Astrocyte (in vitro differentiated cells and primary cell): ENCODE results near the gene KIAA0753. TPM values are rescaled to one million over a fixed set of nuclear protein-coding genes. Genes with fewer than 3 reads are reported as not detected.
A peak's percentile ranks its signal among the peaks of the same experiment; 100 is the strongest.

Experiments
- DNase-seq: peaks from one replicate; pipeline ENCODE4 v3.0.0-alpha.2; 2010; ENCODE audit warnings: low read depth
- FAIRE-seq: peaks from 2 replicates; lab custom pipeline; 2011; peaks lifted over from hg19 to GRCh38; lab: Jason Lieb, UNC
- H2AFZ ChIP-seq: 2 replicates; pipeline ENCODE4 v1.6.0; 2012; ENCODE audit warnings: low read depth, low read length, inconsistent platforms
- H3K27ac ChIP-seq: 2 replicates; pipeline ENCODE4 v1.5.1; 2011; ENCODE audit warnings: low read depth, low read length, inconsistent platforms
- H3K27me3 ChIP-seq: 2 replicates; pipeline ENCODE4 v1.6.0; 2011; ENCODE audit warnings: low read length, inconsistent platforms; ENCODE audit not compliant: insufficient read depth
- H3K36me3 ChIP-seq: 2 replicates; pipeline ENCODE4 v1.5.1; 2011; ENCODE audit warnings: low read length, inconsistent platforms; ENCODE audit not compliant: insufficient read depth
- H3K4me1 ChIP-seq: 2 replicates; pipeline ENCODE4 v1.5.1; 2011; ENCODE audit warnings: low read length, inconsistent platforms; ENCODE audit not compliant: insufficient read depth
- H3K4me2 ChIP-seq: 2 replicates; pipeline ENCODE4 v1.6.0; 2012; ENCODE audit warnings: low read length, inconsistent platforms
- H3K4me3 ChIP-seq: 2 replicates; pipeline ENCODE4 v1.5.1; 2011; ENCODE audit warnings: low read depth, mild to moderate bottlenecking, low read length, inconsistent platforms; ENCODE audit not compliant: insufficient read depth
- H3K79me2 ChIP-seq: 2 replicates; pipeline ENCODE4 v1.6.0; 2012; ENCODE audit warnings: mild to moderate bottlenecking, low read length, inconsistent platforms; ENCODE audit not compliant: insufficient read depth
- H3K9ac ChIP-seq: 2 replicates; pipeline ENCODE4 v1.6.0; 2012; ENCODE audit warnings: mild to moderate bottlenecking, low read length, inconsistent platforms
- H3K9me3 ChIP-seq: 2 replicates; pipeline ENCODE4 v1.5.1; 2012; ENCODE audit warnings: low read depth, mild to moderate bottlenecking, low read length, inconsistent platforms; ENCODE audit not compliant: insufficient read depth
- H4K20me1 ChIP-seq: 2 replicates; pipeline ENCODE4 v1.6.0; 2012; ENCODE audit warnings: low read length, inconsistent platforms; ENCODE audit not compliant: insufficient read depth
- H3K27ac Mint-ChIP-seq: one replicate; pipeline ENCODE4 v1.8.0; 2021; ENCODE audit warnings: mild to moderate bottlenecking, mixed read lengths; ENCODE audit not compliant: unreplicated experiment
- H3K27me3 Mint-ChIP-seq: one replicate; pipeline ENCODE4 v1.8.0; 2021; ENCODE audit warnings: low read depth, mixed read lengths; ENCODE audit not compliant: unreplicated experiment
- H3K36me3 Mint-ChIP-seq: one replicate; pipeline ENCODE4 v1.8.0; 2021; ENCODE audit warnings: low read depth, mixed read lengths; ENCODE audit not compliant: unreplicated experiment
- H3K4me1 Mint-ChIP-seq: one replicate; pipeline ENCODE4 v1.8.0; 2021; ENCODE audit warnings: low read depth, mixed read lengths; ENCODE audit not compliant: unreplicated experiment
- H3K4me3 Mint-ChIP-seq: one replicate; pipeline ENCODE4 v1.8.0; 2021; ENCODE audit warnings: mild to moderate bottlenecking, moderate library complexity, mixed read lengths; ENCODE audit not compliant: unreplicated experiment
- H3K9me3 Mint-ChIP-seq: one replicate; pipeline ENCODE4 v1.8.0; 2021; ENCODE audit warnings: mild to moderate bottlenecking, mixed read lengths; ENCODE audit not compliant: unreplicated experiment
- EZH2 ChIP-seq: IDR thresholded peaks from 2 replicates; pipeline ENCODE4 v1.6.1; 2012; ENCODE audit warnings: mild to moderate bottlenecking, low read length, inconsistent platforms; ENCODE audit not compliant: insufficient read depth
- total RNA-seq: library from RNA; stranded (reverse); gene quantifications from 2 replicates; pipeline ENCODE4 v1.2.1, GENCODE V29; 2021
- TF ChIP-seq, protein P1 (sequence below): IDR thresholded peaks from 2 replicates; pipeline ENCODE4 v1.5.1; 2011; ENCODE audit warnings: low read depth, mild to moderate bottlenecking, inconsistent platforms, low read length, moderate library complexity; ENCODE audit not compliant: insufficient read depth

Gene KIAA0753
- total RNA-seq, 1 donor from 2014 or later = 25.4 TPM

DNA sequence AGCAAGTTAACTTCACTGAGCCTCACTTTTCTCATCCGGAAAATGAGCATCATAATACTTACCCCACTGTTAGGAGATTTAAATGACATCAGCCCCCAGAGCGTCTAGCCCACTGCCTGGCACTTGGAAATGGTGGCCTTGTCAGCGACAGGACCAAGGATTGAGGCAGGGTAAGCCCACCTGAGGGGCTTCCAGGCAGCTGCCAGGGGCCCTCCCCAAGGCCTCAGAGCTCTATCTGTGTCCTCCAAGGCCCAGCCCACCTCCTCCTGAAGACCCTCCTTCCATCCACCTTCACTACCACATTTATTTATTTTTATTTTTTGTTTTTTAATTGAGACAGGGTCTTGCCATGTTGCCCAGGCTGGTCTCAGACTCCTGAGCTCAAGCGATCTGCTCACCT is 97.9 kb downstream of the KIAA0753 start:
- TF ChIP-seq EZH2 = no peak
- H3K27ac Mint-ChIP-seq = no peak overlapping the region
- no peak overlapping the region for H3K4me2 ChIP-seq
- no peak overlapping the region for H3K9ac ChIP-seq
- peaks cover 19% of the 10 kb centered on the region for H3K27me3 ChIP-seq
- H3K4me1 Mint-ChIP-seq = no peaks in the 10 kb centered on the region
- no peak overlapping the region for H3K4me3 ChIP-seq
- no peaks in the 10 kb centered on the region for H3K36me3 ChIP-seq
- peaks cover 77% of the 10 kb centered on the region for H3K27me3 Mint-ChIP-seq
- peaks cover 3% of the 10 kb centered on the region for H3K9me3 ChIP-seq
- H3K36me3 Mint-ChIP-seq = peaks cover 3% of the 10 kb centered on the region
- peaks cover 10% of the 10 kb centered on the region for H3K9me3 Mint-ChIP-seq
- no peak for DNase-seq
- H2AFZ ChIP-seq = no peak overlapping the region
- H3K4me1 ChIP-seq = no peaks in the 10 kb centered on the region
- H3K79me2 ChIP-seq = no peaks in the 10 kb centered on the region
- no peak for FAIRE-seq
- no peak overlapping the region for H3K27ac ChIP-seq
- no peak overlapping the region for H3K4me3 Mint-ChIP-seq
- peaks cover 9% of the 10 kb centered on the region for H4K20me1 ChIP-seq

DNA sequence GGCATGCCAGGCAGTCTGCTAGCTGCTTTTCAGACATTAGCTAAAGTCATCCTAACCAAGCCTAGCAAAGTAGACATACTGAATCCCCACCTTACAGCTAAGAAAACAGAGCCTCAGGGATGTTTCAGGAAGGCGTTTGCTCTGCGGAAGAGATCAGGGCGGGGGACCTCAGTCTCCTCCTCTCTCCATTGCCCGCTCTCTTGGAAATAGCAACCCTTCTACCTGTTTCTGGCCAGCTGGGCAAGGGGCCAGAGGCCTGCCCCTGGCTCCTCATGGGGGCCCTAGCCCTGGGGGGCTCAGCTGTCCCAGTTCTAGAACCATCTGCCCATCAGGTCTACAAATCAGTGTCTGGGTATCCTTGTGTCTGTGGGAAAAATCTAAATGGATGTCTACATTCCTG is 98.6 kb downstream of the KIAA0753 start:
- H3K4me3 Mint-ChIP-seq = no peak overlapping the region
- Histone ChIP-seq H3K79me2 (no peaks in the 10 kb centered on the region), H3K4me3 (no peak overlapping the region), H3K4me2 (no peak overlapping the region), H3K36me3 (no peaks in the 10 kb centered on the region), H3K27ac (no peak overlapping the region), H3K9ac (no peak overlapping the region), H2AFZ (no peak overlapping the region), H3K9me3 (peaks cover 3% of the 10 kb centered on the region), H4K20me1 (peaks cover 9% of the 10 kb centered on the region), H3K27me3 (peaks cover 15% of the 10 kb centered on the region), H3K4me1 (no peaks in the 10 kb centered on the region)
- DNase-seq = no peak
- peaks cover 3% of the 10 kb centered on the region for H3K36me3 Mint-ChIP-seq
- peaks cover 77% of the 10 kb centered on the region for H3K27me3 Mint-ChIP-seq
- FAIRE-seq = no peak
- H3K4me1 Mint-ChIP-seq = no peaks in the 10 kb centered on the region
- peaks cover 12% of the 10 kb centered on the region for H3K9me3 Mint-ChIP-seq
- no peak overlapping the region for H3K27ac Mint-ChIP-seq
- TF ChIP-seq EZH2 = no peak
- TF ChIP-seq, protein P1, sequence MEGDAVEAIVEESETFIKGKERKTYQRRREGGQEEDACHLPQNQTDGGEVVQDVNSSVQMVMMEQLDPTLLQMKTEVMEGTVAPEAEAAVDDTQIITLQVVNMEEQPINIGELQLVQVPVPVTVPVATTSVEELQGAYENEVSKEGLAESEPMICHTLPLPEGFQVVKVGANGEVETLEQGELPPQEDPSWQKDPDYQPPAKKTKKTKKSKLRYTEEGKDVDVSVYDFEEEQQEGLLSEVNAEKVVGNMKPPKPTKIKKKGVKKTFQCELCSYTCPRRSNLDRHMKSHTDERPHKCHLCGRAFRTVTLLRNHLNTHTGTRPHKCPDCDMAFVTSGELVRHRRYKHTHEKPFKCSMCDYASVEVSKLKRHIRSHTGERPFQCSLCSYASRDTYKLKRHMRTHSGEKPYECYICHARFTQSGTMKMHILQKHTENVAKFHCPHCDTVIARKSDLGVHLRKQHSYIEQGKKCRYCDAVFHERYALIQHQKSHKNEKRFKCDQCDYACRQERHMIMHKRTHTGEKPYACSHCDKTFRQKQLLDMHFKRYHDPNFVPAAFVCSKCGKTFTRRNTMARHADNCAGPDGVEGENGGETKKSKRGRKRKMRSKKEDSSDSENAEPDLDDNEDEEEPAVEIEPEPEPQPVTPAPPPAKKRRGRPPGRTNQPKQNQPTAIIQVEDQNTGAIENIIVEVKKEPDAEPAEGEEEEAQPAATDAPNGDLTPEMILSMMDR = no peak

DNA sequence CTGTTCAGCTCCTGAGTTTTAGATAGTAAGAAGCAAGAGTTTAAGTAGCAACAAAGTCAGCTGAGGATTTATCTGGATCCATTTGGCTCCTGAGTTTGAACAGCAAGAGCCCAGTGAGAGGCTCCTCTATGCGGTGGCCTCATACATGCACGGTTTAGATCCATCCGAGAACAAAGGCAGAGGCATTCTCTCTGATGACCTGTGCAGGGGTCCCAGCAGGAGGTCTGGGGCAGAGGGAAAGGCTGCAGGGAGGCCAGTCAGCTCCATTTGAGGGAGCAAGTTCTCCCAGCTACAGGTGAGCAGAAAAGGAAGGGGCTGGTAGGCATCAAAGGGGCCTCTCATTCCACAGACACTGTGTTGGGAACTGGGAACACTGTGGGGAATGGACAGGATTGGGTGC is 100.6 kb downstream of the KIAA0753 start:
- Mint-ChIP-seq H3K27ac (no peak overlapping the region), H3K4me1 (no peaks in the 10 kb centered on the region), H3K9me3 (peaks cover 13% of the 10 kb centered on the region), H3K27me3 (peaks cover 71% of the 10 kb centered on the region), H3K4me3 (no peak overlapping the region), H3K36me3 (peaks cover 3% of the 10 kb centered on the region)
- Histone ChIP-seq H3K4me2 (no peak overlapping the region), H3K27me3 (peaks cover 9% of the 10 kb centered on the region), H2AFZ (no peak overlapping the region), H3K4me3 (no peak overlapping the region), H4K20me1 (no peaks in the 10 kb centered on the region), H3K9ac (no peak overlapping the region), H3K9me3 (peaks cover 3% of the 10 kb centered on the region), H3K36me3 (no peaks in the 10 kb centered on the region), H3K4me1 (no peaks in the 10 kb centered on the region), H3K79me2 (no peaks in the 10 kb centered on the region), H3K27ac (no peak overlapping the region)
- TF ChIP-seq, protein P1 = no peak
- TF ChIP-seq EZH2 = no peak
- peak; percentile 5 for FAIRE-seq
- DNase-seq = no peak
